IPS-20b (cell line): ENCODE data around the gene TRIM8.
A peak's percentile ranks its signal among the peaks of the same experiment; 100 is the strongest.

Experiments used
- H3K27ac ChIP-seq: one replicate; pipeline ENCODE4 v1.5.1; 2013; ENCODE audit warnings: low read length
- H3K27me3 ChIP-seq: 2 replicates; pipeline ENCODE4 v1.6.1; 2013; ENCODE audit warnings: mild to moderate bottlenecking, low read length, inconsistent platforms; ENCODE audit not compliant: insufficient read depth
- H3K36me3 ChIP-seq: 2 replicates; pipeline ENCODE4 v1.6.1; 2013; ENCODE audit warnings: low read depth, mild to moderate bottlenecking, inconsistent platforms, low read length, moderate library complexity; ENCODE audit not compliant: insufficient read depth
- H3K4me1 ChIP-seq: 2 replicates; pipeline ENCODE4 v1.6.1; 2013; ENCODE audit warnings: mild to moderate bottlenecking, control low read depth, inconsistent platforms, low read length, moderate library complexity; ENCODE audit not compliant: insufficient read depth
- H3K4me3 ChIP-seq: 2 replicates; pipeline ENCODE4 v1.5.1; 2013; ENCODE audit warnings: mild to moderate bottlenecking, low read length, inconsistent platforms
- H3K9ac ChIP-seq: 2 replicates; pipeline ENCODE4 v1.6.1; 2013; ENCODE audit warnings: low read depth, mild to moderate bottlenecking, inconsistent platforms, low read length, moderate library complexity
- H3K9me3 ChIP-seq: 2 replicates; pipeline ENCODE4 v1.6.1; 2013; ENCODE audit warnings: mild to moderate bottlenecking, low read depth, low read length, inconsistent platforms; ENCODE audit not compliant: insufficient read depth

Gene TRIM8

GRCh38 chr10:102627736-102628293, 16.5 kb upstream of the TRIM8 start:
- peak overlapping the region; percentile 92 for H3K9ac ChIP-seq
- peak overlapping the region; percentile 41; the same call in 1 of the 2 replicates for H3K4me3 ChIP-seq
- no peaks in the 10 kb centered on the region for H3K9me3 ChIP-seq
- H3K27ac ChIP-seq = peak overlapping the region; percentile 99
- H3K4me1 ChIP-seq = peaks cover 37% of the 10 kb centered on the region
- H3K36me3 ChIP-seq = no peaks in the 10 kb centered on the region
- no peaks in the 10 kb centered on the region for H3K27me3 ChIP-seq

GRCh38 chr10:102628451-102628911, 15.8 kb upstream of the TRIM8 start:
- Histone ChIP-seq H3K9me3 (no peaks in the 10 kb centered on the region), H3K27me3 (no peaks in the 10 kb centered on the region), H3K27ac (peak overlapping the region; percentile 53), H3K36me3 (no peaks in the 10 kb centered on the region), H3K4me3 (no peak overlapping the region), H3K4me1 (peaks cover 39% of the 10 kb centered on the region), H3K9ac (peak overlapping the region; percentile 92)

GRCh38 chr10:102629661-102630614, 14.3 kb upstream of the TRIM8 start:
- no peaks in the 10 kb centered on the region for H3K36me3 ChIP-seq
- peak overlapping the region; percentile 68; the same call in 1 of the 2 replicates for H3K9ac ChIP-seq
- no peak overlapping the region for H3K4me3 ChIP-seq
- no peaks in the 10 kb centered on the region for H3K27me3 ChIP-seq
- H3K4me1 ChIP-seq = peaks cover 51% of the 10 kb centered on the region
- no peaks in the 10 kb centered on the region for H3K9me3 ChIP-seq
- peak overlapping the region; percentile 87 for H3K27ac ChIP-seq

- Histone ChIP-seq H3K27me3 (no peaks in the 10 kb centered on the region), H3K27ac (no peak overlapping the region), H3K9me3 (no peaks in the 10 kb centered on the region), H3K4me3 (no peak overlapping the region), H3K9ac (no peak overlapping the region; the same call in 1 of the 2 replicates), H3K36me3 (no peaks in the 10 kb centered on the region), H3K4me1 (peaks cover 53% of the 10 kb centered on the region)
Observed at GRCh38 chr10:102630663-102631062, 13.6 kb upstream of the TRIM8 start.

- Histone ChIP-seq H3K9me3 (no peaks in the 10 kb centered on the region), H3K27ac (no peak overlapping the region), H3K36me3 (no peaks in the 10 kb centered on the region), H3K4me1 (peaks cover 52% of the 10 kb centered on the region), H3K27me3 (no peaks in the 10 kb centered on the region), H3K4me3 (no peak overlapping the region), H3K9ac (no peak overlapping the region)
Observed at GRCh38 chr10:102631525-102632393, 12.5 kb upstream of the TRIM8 start.

GRCh38 chr10:102632394-102633111, 11.7 kb upstream of the TRIM8 start:
- no peak overlapping the region for H3K4me3 ChIP-seq
- H3K36me3 ChIP-seq = no peaks in the 10 kb centered on the region
- no peak overlapping the region for H3K27ac ChIP-seq
- peak overlapping the region; percentile 4; the same call in 1 of the 2 replicates for H3K9ac ChIP-seq
- H3K9me3 ChIP-seq = no peaks in the 10 kb centered on the region
- H3K27me3 ChIP-seq = no peaks in the 10 kb centered on the region
- H3K4me1 ChIP-seq = peaks cover 44% of the 10 kb centered on the region

GRCh38 chr10:102633287-102633686, 11.0 kb upstream of the TRIM8 start:
- no peak overlapping the region for H3K4me3 ChIP-seq

GRCh38 chr10:102633848-102634247, 10.4 kb upstream of the TRIM8 start:
- peaks cover 33% of the 10 kb centered on the region for H3K4me1 ChIP-seq
- H3K27me3 ChIP-seq = no peaks in the 10 kb centered on the region
- no peaks in the 10 kb centered on the region for H3K9me3 ChIP-seq
- H3K4me3 ChIP-seq = no peak overlapping the region
- no peaks in the 10 kb centered on the region for H3K36me3 ChIP-seq
- H3K27ac ChIP-seq = no peak overlapping the region
- H3K9ac ChIP-seq = no peak overlapping the region

More at GRCh38 chr10:102633287-102633686, 11.0 kb upstream of the TRIM8 start:
- H3K9me3 ChIP-seq = no peaks in the 10 kb centered on the region
- peaks cover 37% of the 10 kb centered on the region for H3K4me1 ChIP-seq
- H3K36me3 ChIP-seq = no peaks in the 10 kb centered on the region
- H3K9ac ChIP-seq = peak overlapping the region; percentile 4; the same call in 1 of the 2 replicates
- H3K27me3 ChIP-seq = no peaks in the 10 kb centered on the region
- H3K27ac ChIP-seq = no peak overlapping the region

GRCh38 chr10:102634686-102635085, 9.6 kb upstream of the TRIM8 start:
- Histone ChIP-seq H3K4me1 (peaks cover 27% of the 10 kb centered on the region; the same call in 1 of the 2 replicates), H3K36me3 (no peaks in the 10 kb centered on the region), H3K27me3 (no peaks in the 10 kb centered on the region), H3K9me3 (no peaks in the 10 kb centered on the region), H3K4me3 (no peak overlapping the region), H3K9ac (no peak overlapping the region), H3K27ac (no peak overlapping the region)

- Histone ChIP-seq H3K27me3 (no peaks in the 10 kb centered on the region), H3K36me3 (no peaks in the 10 kb centered on the region), H3K9ac (no peak overlapping the region), H3K4me1 (peaks cover 20% of the 10 kb centered on the region; the same call in 1 of the 2 replicates), H3K27ac (no peak overlapping the region), H3K4me3 (no peak overlapping the region), H3K9me3 (no peaks in the 10 kb centered on the region)
Observed at GRCh38 chr10:102635377-102635776, 8.9 kb upstream of the TRIM8 start.

GRCh38 chr10:102639537-102639936, 4.7 kb upstream of the TRIM8 start:
- H3K27me3 ChIP-seq = no peaks in the 10 kb centered on the region; the same call in 1 of the 2 replicates
- no peak overlapping the region for H3K9ac ChIP-seq

More at GRCh38 chr10:102639537-102639936, 4.7 kb upstream of the TRIM8 start:
- no peaks in the 10 kb centered on the region for H3K9me3 ChIP-seq
- H3K36me3 ChIP-seq = no peaks in the 10 kb centered on the region
- peaks cover 10% of the 10 kb centered on the region; the same call in 1 of the 2 replicates for H3K4me1 ChIP-seq
- no peak overlapping the region for H3K4me3 ChIP-seq
- no peak overlapping the region for H3K27ac ChIP-seq
